CD4-positive, alpha-beta memory T cell (primary cell): ENCODE results near the gene LYPD6B. TPM values are rescaled to one million over a fixed set of nuclear protein-coding genes. Genes with fewer than 3 reads are reported as not detected.

Experiments
- CTCF ChIA-PET: fragments of 350-600 bp; sonication (Branson Sonifier 250); formaldehyde crosslinking; loops from one replicate; lab custom pipeline; 2021; ENCODE audit warnings: inconsistent platforms; ENCODE audit not compliant: partially characterized antibody; lab: Charles Lee
- POLR2A ChIA-PET: fragments of 350-600 bp; sonication (Branson Sonifier 250); formaldehyde crosslinking; loops from one replicate; lab custom pipeline; 2021; ENCODE audit not compliant: partially characterized antibody; lab: Charles Lee
- DNase-seq, 5 donors: peaks; one replicate each; pipeline versions ENCODE4 v3.0.0 to v3.0.0-alpha.2; 2020 to 2022; ENCODE audit warnings: mixed read lengths in 1 of 5
- H3K27ac ChIP-seq: one replicate; pipeline ENCODE4 v1.7.0; 2013; ENCODE audit warnings: low read depth, low read length
- H3K27me3 ChIP-seq: 2 replicates; pipeline ENCODE4 v1.7.0; 2013; ENCODE audit warnings: mild to moderate bottlenecking, low read length, moderate library complexity; ENCODE audit not compliant: insufficient read depth
- H3K36me3 ChIP-seq: 2 replicates; pipeline ENCODE4 v1.7.0; 2013; ENCODE audit warnings: mild to moderate bottlenecking, low read length, moderate library complexity; ENCODE audit not compliant: insufficient read depth
- H3K4me1 ChIP-seq: 2 replicates; pipeline ENCODE4 v1.7.0; 2013; ENCODE audit warnings: mild to moderate bottlenecking, low read length, moderate library complexity; ENCODE audit not compliant: insufficient read depth
- H3K4me3 ChIP-seq, 2 donors: one replicate each; pipeline ENCODE4 v1.7.0; 2013; ENCODE audit warnings: low read length in 2 of 2, mild to moderate bottlenecking in 1 of 2
- H3K9me3 ChIP-seq, 2 donors: one replicate each; pipeline ENCODE4 v1.7.0; 2013; ENCODE audit warnings: low read length in 2 of 2, control low read depth in 1 of 2; ENCODE audit not compliant: control insufficient read depth in 1 of 2
- H3K27ac Mint-ChIP-seq, 7 donors: one replicate each; pipeline ENCODE4 v1.8.0; 2020 to 2021; ENCODE audit warnings: mixed read lengths in 7 of 7, mild to moderate bottlenecking in 6 of 7, inconsistent platforms in 3 of 7, moderate library complexity in 3 of 7
- H3K27me3 Mint-ChIP-seq, 2 donors: one replicate each; pipeline ENCODE4 v1.8.0; 2020 to 2021; ENCODE audit warnings: mixed read lengths in 2 of 2
- H3K36me3 Mint-ChIP-seq, 2 donors: one replicate each; pipeline ENCODE4 v1.8.0; 2020 to 2021; ENCODE audit warnings: mixed read lengths in 2 of 2, inconsistent platforms in 1 of 2, mild to moderate bottlenecking in 1 of 2
- H3K4me1 Mint-ChIP-seq, 4 donors: one replicate each; pipeline ENCODE4 v1.8.0; 2020 to 2021; ENCODE audit warnings: mixed read lengths in 4 of 4, mild to moderate bottlenecking in 1 of 4
- H3K4me3 Mint-ChIP-seq, 8 donors: one replicate each; pipeline ENCODE4 v1.8.0; 2020 to 2021; ENCODE audit warnings: mixed read lengths in 8 of 8, mild to moderate bottlenecking in 7 of 8, moderate library complexity in 6 of 8, inconsistent platforms in 3 of 8
- H3K9me3 Mint-ChIP-seq, 8 donors: one replicate each; pipeline ENCODE4 v1.8.0; 2020 to 2021; ENCODE audit warnings: mixed read lengths in 8 of 8, mild to moderate bottlenecking in 5 of 8, inconsistent platforms in 3 of 8, moderate library complexity in 1 of 8
- intact Hi-C: fragments of 100-400 bp; cut with micrococcal nuclease; formaldehyde crosslinking; loops from one replicate; pipeline ENCODE4 v1.15.1; 2023
- polyA plus RNA-seq, 2 donors: library from polyadenylated mRNA; unstranded; fragments of 300-500 nt; fragmentation: Illumina TruSeq; gene quantifications; one replicate each; pipeline ENCODE4 v1.2.3, GENCODE V29; 2021
- total RNA-seq, 2 experiments: library from RNA; stranded (reverse); gene quantifications; one replicate each; pipeline ENCODE4 v1.2.3, GENCODE V29; 2021

LYPD6B gene
- total and polyA plus RNA-seq, 4 experiments from 2014 or later = not detected

GRCh38 chr2:149160195-149160594 lies 121.7 kb downstream of the LYPD6B start:
- DNase-seq = no peak
- no peaks in the 10 kb centered on the region for H3K27me3 ChIP-seq
- no peaks in the 10 kb centered on the region for H3K36me3 Mint-ChIP-seq
- no peaks in the 10 kb centered on the region for H3K36me3 ChIP-seq
- peaks cover 0 to 2% (median 0%) of the 10 kb centered on the region in 8 donors for H3K9me3 Mint-ChIP-seq
- H3K4me1 ChIP-seq = no peaks in the 10 kb centered on the region
- H3K4me3 Mint-ChIP-seq = no peak overlapping the region
- no peak overlapping the region for H3K27ac ChIP-seq
- ChIA-PET POLR2A (no interaction called here), CTCF (no interaction called here)
- H3K27ac Mint-ChIP-seq = no peak overlapping the region
- no peaks in the 10 kb centered on the region for H3K9me3 ChIP-seq
- H3K4me3 ChIP-seq = no peak overlapping the region
- H3K4me1 Mint-ChIP-seq = peaks cover 9 to 18% (median 11%) of the 10 kb centered on the region in 4 donors
- H3K27me3 Mint-ChIP-seq = peaks cover 2 to 7% of the 10 kb centered on the region in 2 donors
- intact Hi-C loops = no loop called here

- H3K4me3 Mint-ChIP-seq = peak overlapping the region in 3 of 8 donors; percentile 2 to 36 (median 13)
- H3K36me3 Mint-ChIP-seq = no peaks in the 10 kb centered on the region
- intact Hi-C loops = no loop called here
- H3K4me1 Mint-ChIP-seq = peaks cover 9 to 18% (median 11%) of the 10 kb centered on the region in 4 donors
- H3K27me3 ChIP-seq = no peaks in the 10 kb centered on the region
- ChIA-PET CTCF (no interaction called here), POLR2A (no interaction called here)
- H3K36me3 ChIP-seq = no peaks in the 10 kb centered on the region
- H3K4me3 ChIP-seq = no peak overlapping the region
- peak; percentile 43 to 61 (median 54) for DNase-seq
- no peaks in the 10 kb centered on the region for H3K4me1 ChIP-seq
- peaks cover 0 to 2% (median 0%) of the 10 kb centered on the region in 8 donors for H3K9me3 Mint-ChIP-seq
- no peak overlapping the region for H3K27ac Mint-ChIP-seq
- no peak overlapping the region for H3K27ac ChIP-seq
- peaks cover 2 to 7% of the 10 kb centered on the region in 2 donors for H3K27me3 Mint-ChIP-seq
- no peaks in the 10 kb centered on the region for H3K9me3 ChIP-seq
These were observed 122.3 kb downstream of the LYPD6B start for GRCh38 chr2:149160701-149161217.

- H3K4me3 Mint-ChIP-seq = peak overlapping the region in 1 of 8 donors; percentile 13
- peaks cover 2 to 7% of the 10 kb centered on the region in 2 donors for H3K27me3 Mint-ChIP-seq
- Histone ChIP-seq H3K27me3 (no peaks in the 10 kb centered on the region), H3K4me3 (no peak overlapping the region), H3K36me3 (no peaks in the 10 kb centered on the region), H3K27ac (no peak overlapping the region), H3K4me1 (no peaks in the 10 kb centered on the region), H3K9me3 (no peaks in the 10 kb centered on the region)
- intact Hi-C loops = no loop called here
- H3K9me3 Mint-ChIP-seq = peaks cover 0 to 2% (median 0%) of the 10 kb centered on the region in 8 donors
- POLR2A ChIA-PET = no interaction called here
- peaks cover 9 to 18% (median 11%) of the 10 kb centered on the region in 4 donors for H3K4me1 Mint-ChIP-seq
- DNase-seq = no peak
- H3K36me3 Mint-ChIP-seq = no peaks in the 10 kb centered on the region
- CTCF ChIA-PET = no interaction called here
- peak overlapping the region in 1 of 7 donors; percentile 9 for H3K27ac Mint-ChIP-seq
These were observed 123.2 kb downstream of the LYPD6B start for GRCh38 chr2:149161481-149162225.

- no peak overlapping the region for H3K4me3 ChIP-seq
- no peaks in the 10 kb centered on the region for H3K27me3 ChIP-seq
- no peak overlapping the region for H3K4me3 Mint-ChIP-seq
- no peak overlapping the region for H3K27ac Mint-ChIP-seq
- H3K36me3 ChIP-seq = no peaks in the 10 kb centered on the region
- H3K9me3 ChIP-seq = no peaks in the 10 kb centered on the region
- H3K36me3 Mint-ChIP-seq = no peaks in the 10 kb centered on the region
- ChIA-PET CTCF (interaction anchor here (0.5 kb wide), 1 partner anchor 1336 kb away, joined by 4 read pairs; no protein-coding TSS in a partner anchor), POLR2A (no interaction called here)
- no peak for DNase-seq
- H3K4me1 ChIP-seq = no peaks in the 10 kb centered on the region
- peaks cover 2 to 5% of the 10 kb centered on the region in 2 donors for H3K27me3 Mint-ChIP-seq
- H3K27ac ChIP-seq = no peak overlapping the region
- H3K9me3 Mint-ChIP-seq = peaks cover 0 to 2% (median 0%) of the 10 kb centered on the region in 8 donors
- peaks cover 11 to 34% (median 18%) of the 10 kb centered on the region in 4 donors for H3K4me1 Mint-ChIP-seq
- intact Hi-C loops = no loop called here
These were observed 125.8 kb downstream of the LYPD6B start for GRCh38 chr2:149164296-149164695.

GRCh38 chr2:149164827-149165226 lies 126.3 kb downstream of the LYPD6B start:
- intact Hi-C loops = no loop called here

GRCh38 chr2:149167001-149167780 lies 128.7 kb downstream of the LYPD6B start:
- Histone ChIP-seq H3K4me1 (no peaks in the 10 kb centered on the region), H3K27ac (no peak overlapping the region), H3K4me3 (no peak overlapping the region), H3K36me3 (no peaks in the 10 kb centered on the region), H3K9me3 (no peaks in the 10 kb centered on the region), H3K27me3 (no peaks in the 10 kb centered on the region)
- CTCF ChIA-PET = no interaction called here
- H3K27me3 Mint-ChIP-seq = peaks cover 2 to 4% of the 10 kb centered on the region in 2 donors
- POLR2A ChIA-PET = no interaction called here
- H3K4me1 Mint-ChIP-seq = peaks cover 2 to 16% (median 8%) of the 10 kb centered on the region in 4 donors
- no peaks in the 10 kb centered on the region for H3K36me3 Mint-ChIP-seq
- peak overlapping the region in 3 of 8 donors; percentile 5 to 26 (median 25) for H3K4me3 Mint-ChIP-seq
- peak; percentile 18 to 68 (median 38) for DNase-seq
- intact Hi-C loops = no loop called here
- H3K27ac Mint-ChIP-seq = peak overlapping the region in 3 of 7 donors; percentile 20 to 62 (median 31)
- H3K9me3 Mint-ChIP-seq = peaks cover 0 to 8% (median 3%) of the 10 kb centered on the region in 8 donors

More at GRCh38 chr2:149164827-149165226, 126.3 kb downstream of the LYPD6B start:
- Mint-ChIP-seq H3K4me3 (no peak overlapping the region), H3K27me3 (peaks cover 0 to 5% of the 10 kb centered on the region in 2 donors), H3K27ac (no peak overlapping the region), H3K9me3 (no peaks in the 10 kb centered on the region), H3K36me3 (no peaks in the 10 kb centered on the region), H3K4me1 (peaks cover 10 to 34% (median 18%) of the 10 kb centered on the region in 4 donors)
- Histone ChIP-seq H3K4me1 (no peaks in the 10 kb centered on the region), H3K9me3 (no peaks in the 10 kb centered on the region), H3K36me3 (no peaks in the 10 kb centered on the region), H3K27me3 (no peaks in the 10 kb centered on the region), H3K4me3 (no peak overlapping the region), H3K27ac (no peak overlapping the region)
- ChIA-PET POLR2A (no interaction called here), CTCF (interaction anchor here (0.6 kb wide), 1 partner anchor 468 kb away, joined by 3 read pairs; no protein-coding TSS in a partner anchor)
- DNase-seq = no peak

GRCh38 chr2:149167941-149168340 lies 129.4 kb downstream of the LYPD6B start:
- H3K9me3 Mint-ChIP-seq = peaks cover 0 to 10% (median 5%) of the 10 kb centered on the region in 8 donors
- Histone ChIP-seq H3K4me1 (no peaks in the 10 kb centered on the region), H3K27me3 (no peaks in the 10 kb centered on the region), H3K9me3 (no peaks in the 10 kb centered on the region), H3K27ac (no peak overlapping the region), H3K4me3 (no peak overlapping the region), H3K36me3 (no peaks in the 10 kb centered on the region)
- DNase-seq = no peak
- H3K27me3 Mint-ChIP-seq = peaks cover 2 to 4% of the 10 kb centered on the region in 2 donors
- peaks cover 2 to 16% (median 8%) of the 10 kb centered on the region in 4 donors for H3K4me1 Mint-ChIP-seq
- no peaks in the 10 kb centered on the region for H3K36me3 Mint-ChIP-seq
- ChIA-PET POLR2A (no interaction called here), CTCF (no interaction called here)
- intact Hi-C loops = no loop called here
- H3K4me3 Mint-ChIP-seq = peak overlapping the region in 1 of 8 donors; percentile 28
- H3K27ac Mint-ChIP-seq = peak overlapping the region in 2 of 7 donors; percentile 60 to 62
